ENCODE data around the gene ASCL4.

DNA sequence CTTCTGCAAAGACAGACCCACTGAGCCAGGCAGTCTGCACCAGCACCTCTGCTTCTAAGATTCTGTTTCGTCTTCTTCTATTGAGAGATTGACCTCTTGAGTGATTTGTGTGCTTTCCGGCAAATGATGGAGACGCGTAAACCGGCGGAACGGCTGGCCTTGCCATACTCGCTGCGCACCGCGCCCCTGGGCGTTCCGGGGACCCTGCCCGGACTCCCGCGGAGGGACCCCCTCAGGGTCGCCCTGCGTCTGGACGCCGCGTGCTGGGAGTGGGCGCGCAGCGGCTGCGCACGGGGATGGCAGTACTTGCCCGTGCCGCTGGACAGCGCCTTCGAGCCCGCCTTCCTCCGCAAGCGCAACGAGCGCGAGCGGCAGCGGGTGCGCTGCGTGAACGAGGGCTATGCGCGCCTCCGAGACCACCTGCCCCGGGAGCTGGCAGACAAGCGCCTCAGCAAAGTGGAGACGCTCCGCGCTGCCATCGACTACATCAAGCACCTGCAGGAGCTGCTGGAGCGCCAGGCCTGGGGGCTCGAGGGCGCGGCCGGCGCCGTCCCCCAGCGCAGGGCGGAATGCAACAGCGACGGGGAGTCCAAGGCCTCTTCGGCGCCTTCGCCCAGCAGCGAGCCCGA is 703 bp downstream of the ASCL4 start:
- TF ChIP-seq, protein P1, sequence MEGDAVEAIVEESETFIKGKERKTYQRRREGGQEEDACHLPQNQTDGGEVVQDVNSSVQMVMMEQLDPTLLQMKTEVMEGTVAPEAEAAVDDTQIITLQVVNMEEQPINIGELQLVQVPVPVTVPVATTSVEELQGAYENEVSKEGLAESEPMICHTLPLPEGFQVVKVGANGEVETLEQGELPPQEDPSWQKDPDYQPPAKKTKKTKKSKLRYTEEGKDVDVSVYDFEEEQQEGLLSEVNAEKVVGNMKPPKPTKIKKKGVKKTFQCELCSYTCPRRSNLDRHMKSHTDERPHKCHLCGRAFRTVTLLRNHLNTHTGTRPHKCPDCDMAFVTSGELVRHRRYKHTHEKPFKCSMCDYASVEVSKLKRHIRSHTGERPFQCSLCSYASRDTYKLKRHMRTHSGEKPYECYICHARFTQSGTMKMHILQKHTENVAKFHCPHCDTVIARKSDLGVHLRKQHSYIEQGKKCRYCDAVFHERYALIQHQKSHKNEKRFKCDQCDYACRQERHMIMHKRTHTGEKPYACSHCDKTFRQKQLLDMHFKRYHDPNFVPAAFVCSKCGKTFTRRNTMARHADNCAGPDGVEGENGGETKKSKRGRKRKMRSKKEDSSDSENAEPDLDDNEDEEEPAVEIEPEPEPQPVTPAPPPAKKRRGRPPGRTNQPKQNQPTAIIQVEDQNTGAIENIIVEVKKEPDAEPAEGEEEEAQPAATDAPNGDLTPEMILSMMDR (IDR thresholded peaks at IDR 0.05; ENCODE audit: borderline replicate concordance, extremely low read depth, low read length, poor library complexity, severe bottlenecking) = no peak
- no peak for TF ChIP-seq EZH2 (IDR thresholded peaks at IDR 0.05; ENCODE audit: borderline replicate concordance, low read depth, low read length, severe bottlenecking)
